CD14-positive monocyte (primary cell): Measurements from ENCODE around the gene HCN2. TPM values are rescaled to one million over a fixed set of nuclear protein-coding genes. Genes with fewer than 3 reads are reported as not detected.

Experiments used
- DNase-seq, 3 donors: peaks; one replicate each; pipeline ENCODE4 v3.0.0-alpha.2; 2011 to 2022
- H2AFZ ChIP-seq: 2 replicates; pipeline ENCODE4 v1.6.0; 2012; ENCODE audit warnings: mild to moderate bottlenecking, low read depth, low read length, inconsistent platforms; ENCODE audit not compliant: insufficient read depth, poor library complexity, severe bottlenecking
- H3K27ac ChIP-seq, 2 donors: 1 replicate in 1 of 2; 2 replicates in 1 of 2; pipeline ENCODE4 v1.5.1; 2012 to 2013; ENCODE audit warnings: low read length in 2 of 2, control low read depth in 1 of 2, inconsistent platforms in 1 of 2, low read depth in 1 of 2, mild to moderate bottlenecking in 1 of 2
- H3K27me3 ChIP-seq, 2 donors: one replicate each; pipeline versions ENCODE4 v1.6.0 to v1.6.1; 2011 to 2013; ENCODE audit warnings: low read length in 2 of 2; ENCODE audit not compliant: control insufficient read depth in 2 of 2, insufficient read depth in 2 of 2
- H3K36me3 ChIP-seq, 2 donors: replicated peaks in 1 of 2; 1 replicate in 1 of 2; 2 replicates in 1 of 2; pipeline versions ENCODE4 v1.5.1 to v1.6.1; 2012 to 2013; ENCODE audit warnings: low read length in 2 of 2, control low read depth in 1 of 2, inconsistent platforms in 1 of 2, mild to moderate bottlenecking in 1 of 2; ENCODE audit not compliant: insufficient read depth in 2 of 2, control insufficient read depth in 1 of 2
- H3K4me1 ChIP-seq, 2 donors: 1 replicate in 1 of 2; 2 replicates in 1 of 2; pipeline versions ENCODE4 v1.5.1 to v1.6.1; 2012 to 2013; ENCODE audit warnings: low read length in 2 of 2, control low read depth in 1 of 2, inconsistent platforms in 1 of 2, mild to moderate bottlenecking in 1 of 2, moderate library complexity in 1 of 2; ENCODE audit not compliant: insufficient read depth in 2 of 2, control insufficient read depth in 1 of 2
- H3K4me2 ChIP-seq: replicated peaks from 2 replicates; pipeline ENCODE3; 2012; ENCODE audit warnings: low read length, moderate library complexity, mild to moderate bottlenecking; ENCODE audit not compliant: poor library complexity, severe bottlenecking; ENCODE audit errors: extremely low read depth
- H3K4me3 ChIP-seq, 3 experiments: fragments of 200-600 bp in 1 of 3; sonication (generic) in 1 of 3; replicated peaks in 1 of 3; 1 replicate in 2 of 3; 2 replicates in 1 of 3; pipeline ENCODE4 v1.5.1; 2011 to 2013; ENCODE audit warnings: low read length in 3 of 3, mild to moderate bottlenecking in 3 of 3, control low read depth in 2 of 3, low read depth in 2 of 3, inconsistent platforms in 1 of 3, moderate library complexity in 1 of 3
- H3K79me2 ChIP-seq: 2 replicates; pipeline ENCODE4 v1.6.0; 2012; ENCODE audit warnings: mild to moderate bottlenecking, control low read depth, inconsistent platforms, low read length, moderate library complexity; ENCODE audit not compliant: insufficient read depth
- H3K9ac ChIP-seq: 2 replicates; pipeline ENCODE4 v1.6.0; 2017; ENCODE audit warnings: low read length, mild to moderate bottlenecking; ENCODE audit not compliant: insufficient read depth, poor library complexity, severe bottlenecking
- H3K9me3 ChIP-seq, 2 donors: replicated peaks in 1 of 2; 1 replicate in 1 of 2; 2 replicates in 1 of 2; pipeline versions ENCODE4 v1.5.1 to v1.6.1; 2012 to 2013; ENCODE audit warnings: low read length in 2 of 2, control low read depth in 1 of 2; ENCODE audit not compliant: control insufficient read depth in 1 of 2, insufficient read depth in 1 of 2
- H4K20me1 ChIP-seq: 2 replicates; pipeline ENCODE4 v1.6.0; 2012; ENCODE audit warnings: mild to moderate bottlenecking, low read length, control low read depth, moderate library complexity; ENCODE audit not compliant: insufficient read depth
- H3K27ac Mint-ChIP-seq, 7 donors: one replicate each; pipeline ENCODE4 v1.8.0; 2020; ENCODE audit warnings: mild to moderate bottlenecking in 7 of 7, mixed read lengths in 7 of 7, moderate library complexity in 6 of 7, inconsistent platforms in 2 of 7
- H3K27me3 Mint-ChIP-seq, 3 donors: one replicate each; pipeline ENCODE4 v1.8.0; 2021 to 2022; ENCODE audit warnings: low read depth in 3 of 3, mild to moderate bottlenecking in 3 of 3, mixed read lengths in 3 of 3, moderate library complexity in 3 of 3, inconsistent platforms in 1 of 3
- H3K36me3 Mint-ChIP-seq, 2 donors: one replicate each; pipeline ENCODE4 v1.8.0; 2020; ENCODE audit warnings: mixed read lengths in 2 of 2, inconsistent platforms in 1 of 2, mild to moderate bottlenecking in 1 of 2
- H3K4me1 Mint-ChIP-seq: one replicate; pipeline ENCODE4 v1.8.0; 2020; ENCODE audit warnings: mild to moderate bottlenecking, mixed read lengths
- H3K4me3 Mint-ChIP-seq, 2 donors: one replicate each; pipeline ENCODE4 v1.8.0; 2020; ENCODE audit warnings: mild to moderate bottlenecking in 2 of 2, mixed read lengths in 2 of 2, moderate library complexity in 1 of 2
- H3K9me3 Mint-ChIP-seq, 7 donors: one replicate each; pipeline ENCODE4 v1.8.0; 2020 to 2022; ENCODE audit warnings: mixed read lengths in 7 of 7, mild to moderate bottlenecking in 6 of 7, moderate library complexity in 6 of 7, inconsistent platforms in 2 of 7
- WGBS: methylation state at CpG from one replicate; pipeline ENCODE4 v1.1.5; 2013; ENCODE audit warnings: missing lambda C conversion rate; ENCODE audit not compliant: insufficient coverage; 5-methylcytosine and 5-hydroxymethylcytosine counted together
- intact Hi-C, 2 donors: fragments of 100-400 bp; cut with micrococcal nuclease; formaldehyde crosslinking; loops; one replicate each; pipeline versions ENCODE4 v1.15.0 to v1.15.1; 2023
- polyA plus RNA-seq, 3 donors: library from polyadenylated mRNA; depleted of rRNA in 1 of 3; unstranded in 2 of 3; stranded (reverse) in 1 of 3; fragments of 300-500 nt in 2 of 3; fragments of >200 nt in 1 of 3; fragmentation: Illumina TruSeq in 2 of 3; gene quantifications; 1 replicate in 2 of 3; 2 replicates in 1 of 3; pipeline ENCODE4 v1.2.3, GENCODE V29; 2012 to 2021
- TF ChIP-seq, protein P1 (sequence below): fragments of 200-600 bp; IDR thresholded peaks from one replicate; pipeline ENCODE4 v1.8.0; 2022; ENCODE audit warnings: antibody characterized with exemption, mild to moderate bottlenecking

The HCN2 gene
- polyA plus RNA-seq, 3 donors: 0.21 TPM; not detected in 2

DNA sequence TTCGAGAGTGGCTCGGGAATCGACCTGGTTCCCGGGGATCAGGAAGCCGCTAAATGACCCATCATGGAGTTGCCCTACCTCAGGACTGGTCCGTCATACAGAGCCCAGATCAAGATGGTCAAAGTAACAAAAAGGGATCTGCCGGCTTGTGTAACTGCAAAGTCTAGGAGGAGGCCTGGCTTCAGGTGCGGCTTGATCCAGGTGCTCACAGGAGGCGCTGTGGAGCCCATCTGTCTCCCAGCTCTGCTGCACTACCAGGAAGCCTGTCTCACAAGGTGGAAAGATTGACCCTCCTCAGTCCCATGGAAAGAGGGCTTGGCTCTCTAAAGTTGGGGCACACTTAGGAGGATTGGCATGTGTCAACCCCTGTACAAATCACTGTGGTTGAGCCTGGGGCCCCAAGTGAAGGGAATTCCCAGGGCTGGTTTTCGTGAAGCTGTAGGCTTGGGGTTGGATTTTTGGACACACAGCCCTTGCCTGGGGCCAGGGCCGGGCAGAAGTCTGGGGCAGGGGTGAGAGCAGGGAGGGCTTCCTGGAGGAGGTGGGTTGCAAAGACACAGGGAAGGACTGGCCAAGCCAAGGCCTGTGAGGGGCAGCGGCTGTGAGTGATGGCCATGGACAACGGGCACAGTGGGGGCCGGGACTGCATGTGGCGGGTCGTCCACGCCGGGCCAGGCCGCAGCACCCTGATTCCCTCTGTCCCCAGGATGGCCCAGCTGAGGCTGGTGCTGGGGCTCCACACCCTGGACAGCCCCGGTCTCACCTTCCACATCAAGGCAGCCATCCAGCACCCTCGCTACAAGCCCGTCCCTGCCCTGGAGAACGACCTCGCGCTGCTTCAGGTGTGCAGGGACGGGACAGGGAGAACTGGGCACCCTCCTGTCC is 41.6 kb upstream of the HCN2 start:
- peaks cover 4% of the 10 kb centered on the region in 2 donors for H3K36me3 Mint-ChIP-seq
- WGBS: 91% methylated on average over 20 of the region's 26 CpGs
- no peaks in the 10 kb centered on the region for H3K36me3 ChIP-seq
- no peak overlapping the region for H3K4me2 ChIP-seq
- H3K27me3 Mint-ChIP-seq: peaks cover 9 to 22% (median 15%) of the 10 kb centered on the region in 3 donors
- no peak for DNase-seq
- no peak overlapping the region for H3K4me3 Mint-ChIP-seq
- peaks cover 0 to 11% of the 10 kb centered on the region in 2 donors for H3K4me1 ChIP-seq
- H3K4me3 ChIP-seq: no peak overlapping the region
- no peak overlapping the region for H2AFZ ChIP-seq
- TF ChIP-seq, protein P1, sequence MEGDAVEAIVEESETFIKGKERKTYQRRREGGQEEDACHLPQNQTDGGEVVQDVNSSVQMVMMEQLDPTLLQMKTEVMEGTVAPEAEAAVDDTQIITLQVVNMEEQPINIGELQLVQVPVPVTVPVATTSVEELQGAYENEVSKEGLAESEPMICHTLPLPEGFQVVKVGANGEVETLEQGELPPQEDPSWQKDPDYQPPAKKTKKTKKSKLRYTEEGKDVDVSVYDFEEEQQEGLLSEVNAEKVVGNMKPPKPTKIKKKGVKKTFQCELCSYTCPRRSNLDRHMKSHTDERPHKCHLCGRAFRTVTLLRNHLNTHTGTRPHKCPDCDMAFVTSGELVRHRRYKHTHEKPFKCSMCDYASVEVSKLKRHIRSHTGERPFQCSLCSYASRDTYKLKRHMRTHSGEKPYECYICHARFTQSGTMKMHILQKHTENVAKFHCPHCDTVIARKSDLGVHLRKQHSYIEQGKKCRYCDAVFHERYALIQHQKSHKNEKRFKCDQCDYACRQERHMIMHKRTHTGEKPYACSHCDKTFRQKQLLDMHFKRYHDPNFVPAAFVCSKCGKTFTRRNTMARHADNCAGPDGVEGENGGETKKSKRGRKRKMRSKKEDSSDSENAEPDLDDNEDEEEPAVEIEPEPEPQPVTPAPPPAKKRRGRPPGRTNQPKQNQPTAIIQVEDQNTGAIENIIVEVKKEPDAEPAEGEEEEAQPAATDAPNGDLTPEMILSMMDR: no peak
- intact Hi-C loops: no loop called here
- no peaks in the 10 kb centered on the region for H3K79me2 ChIP-seq
- peaks cover 0 to 2% (median 0%) of the 10 kb centered on the region in 7 donors for H3K9me3 Mint-ChIP-seq
- no peak overlapping the region for H3K9ac ChIP-seq
- H3K27ac ChIP-seq: no peak overlapping the region
- H3K9me3 ChIP-seq: no peaks in the 10 kb centered on the region
- H3K27ac Mint-ChIP-seq: no peak overlapping the region
- H3K4me1 Mint-ChIP-seq: peaks cover 17% of the 10 kb centered on the region
- no peaks in the 10 kb centered on the region for H4K20me1 ChIP-seq
- no peaks in the 10 kb centered on the region for H3K27me3 ChIP-seq

GRCh38 chr19:548886-549830 is 40.5 kb upstream of the HCN2 start:
- Histone ChIP-seq H3K36me3 (no peaks in the 10 kb centered on the region), H4K20me1 (no peaks in the 10 kb centered on the region), H3K27me3 (no peaks in the 10 kb centered on the region), H3K9me3 (no peaks in the 10 kb centered on the region), H3K4me1 (peaks cover 0 to 6% of the 10 kb centered on the region in 2 donors), H3K27ac (no peak overlapping the region), H3K9ac (no peak overlapping the region), H3K4me3 (no peak overlapping the region), H2AFZ (no peak overlapping the region), H3K79me2 (no peaks in the 10 kb centered on the region), H3K4me2 (no peak overlapping the region)
- Mint-ChIP-seq H3K27ac (no peak overlapping the region), H3K4me1 (peaks cover 8% of the 10 kb centered on the region), H3K27me3 (peaks cover 9 to 17% (median 11%) of the 10 kb centered on the region in 3 donors), H3K9me3 (peaks cover 0 to 2% (median 0%) of the 10 kb centered on the region in 7 donors), H3K36me3 (no peaks in the 10 kb centered on the region), H3K4me3 (no peak overlapping the region)
- intact Hi-C loops: no loop called here
- TF ChIP-seq, protein P1: no peak
- 87% methylated on average over 35 of the region's 52 CpGs for WGBS
- no peak for DNase-seq
